MCF 10A (cell line): ENCODE results near the gene DOP1B. TPM values are rescaled to one million over a fixed set of nuclear protein-coding genes. Genes with fewer than 3 reads are reported as not detected.
"Not testable (repeated sequence)": the region's sequence is repeated elsewhere in the genome, so short reads cannot be mapped to it uniquely, and the experiment has no call there.

Experiments used
- BruUV-seq: library from RNA; stranded (reverse); fragments of 400-500 nt; replicated peaks from 2 replicates; lab custom pipeline; 2021; lab: Mats Ljungman, UMichigan
- CTCF ChIA-PET: fragments of 300-600 bp; sonication (Branson Sonifier 250); formaldehyde crosslinking; extraction: SDS; loops from one replicate; lab custom pipeline; 2021; ENCODE audit warnings: antibody characterized with exemption, inconsistent platforms; lab: Yijun Ruan, JAX
- POLR2A ChIA-PET: fragments of 300-600, 350-650 bp; sonication (Branson Sonifier 250); formaldehyde crosslinking; extraction: SDS; loops from one replicate; lab custom pipeline; 2020; ENCODE audit warnings: antibody characterized with exemption, inconsistent platforms; lab: Yijun Ruan, JAX
- DNase-seq: peaks from one replicate; pipeline ENCODE4 v3.0.0-alpha.2; 2018; ENCODE audit not compliant: unreplicated experiment
- H3K27ac Mint-ChIP-seq: one replicate; pipeline ENCODE4 v1.8.0; 2022; ENCODE audit warnings: mild to moderate bottlenecking, low read depth, mixed read lengths; ENCODE audit not compliant: unreplicated experiment
- H3K27me3 Mint-ChIP-seq: one replicate; pipeline ENCODE4 v1.8.0; 2022; ENCODE audit warnings: mixed read lengths; ENCODE audit not compliant: insufficient read depth, unreplicated experiment
- H3K36me3 Mint-ChIP-seq: one replicate; pipeline ENCODE4 v1.8.0; 2022; ENCODE audit warnings: mild to moderate bottlenecking, moderate library complexity, mixed read lengths; ENCODE audit not compliant: insufficient read depth, unreplicated experiment
- H3K4me1 Mint-ChIP-seq: one replicate; pipeline ENCODE4 v1.8.0; 2022; ENCODE audit warnings: mixed read lengths; ENCODE audit not compliant: insufficient read depth, unreplicated experiment
- H3K4me3 Mint-ChIP-seq: one replicate; pipeline ENCODE4 v1.8.0; 2022; ENCODE audit warnings: mild to moderate bottlenecking, moderate library complexity, mixed read lengths; ENCODE audit not compliant: unreplicated experiment
- H3K9me3 Mint-ChIP-seq: one replicate; pipeline ENCODE4 v1.8.0; 2022; ENCODE audit warnings: mixed read lengths; ENCODE audit not compliant: unreplicated experiment
- CTCF ChIP-seq: fragments of 200-600 bp; IDR thresholded peaks from one replicate; pipeline ENCODE4 v1.8.0; 2022; ENCODE audit warnings: antibody characterized with exemption, mild to moderate bottlenecking; ENCODE audit not compliant: unreplicated experiment
- intact Hi-C: fragments of 100-400 bp; cut with micrococcal nuclease; formaldehyde crosslinking; loops from 2 replicates; pipeline ENCODE4 v1.14.1; 2022
- total RNA-seq: library from RNA; stranded (reverse); gene quantifications from 2 replicates; pipeline ENCODE4 v1.2.3, GENCODE V29; 2022

The DOP1B gene
- total RNA-seq, 1 experiment from 2014 or later = 7.6 TPM

DNA sequence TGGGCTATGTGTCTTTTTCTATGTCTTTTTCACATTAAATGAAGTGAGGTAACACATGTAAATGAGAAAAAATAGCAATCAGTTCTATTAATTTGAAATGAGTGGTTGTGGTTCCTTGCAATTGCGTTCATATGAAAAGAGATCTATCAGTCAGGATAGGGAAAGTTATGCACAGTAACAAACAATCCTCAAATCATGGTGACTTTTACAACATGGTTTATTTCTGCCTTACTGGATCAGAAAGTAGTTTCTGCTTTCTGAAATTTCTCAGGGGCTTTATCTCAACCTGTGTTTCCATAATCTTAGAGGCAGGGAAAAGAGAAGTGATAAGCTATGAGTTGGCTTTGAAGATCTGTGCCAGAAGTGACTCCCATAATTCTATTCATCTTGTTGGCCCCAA is 39.0 kb downstream of the DOP1B start:
- no peaks in the 10 kb centered on the region for H3K27me3 Mint-ChIP-seq
- no peak for TF ChIP-seq CTCF
- no peak for DNase-seq
- peaks cover 5% of the 10 kb centered on the region for H3K4me1 Mint-ChIP-seq
- no peak overlapping the region for H3K27ac Mint-ChIP-seq
- ChIA-PET POLR2A (interaction anchor here (0.6 to 1.5 kb wide), 2 partner anchors 16 to 44 kb away, joined by 3 to 4 read pairs; no protein-coding TSS in a partner anchor), CTCF (interaction anchor here (1.6 kb wide), 1 partner anchor 14 kb away, joined by 6 read pairs; no protein-coding TSS in a partner anchor)
- H3K36me3 Mint-ChIP-seq = no peaks in the 10 kb centered on the region
- intact Hi-C loops = no loop called here
- no TSS peak for BruUV-seq
- no peak overlapping the region for H3K4me3 Mint-ChIP-seq
- H3K9me3 Mint-ChIP-seq = no peaks in the 10 kb centered on the region

GRCh38 chr21:36199021-36199420 is 42.4 kb downstream of the DOP1B start:
- no TSS peak for BruUV-seq
- H3K4me3 Mint-ChIP-seq = no peak overlapping the region
- no peaks in the 10 kb centered on the region for H3K27me3 Mint-ChIP-seq
- POLR2A ChIA-PET = no interaction called here
- TF ChIP-seq CTCF = no peak
- H3K9me3 Mint-ChIP-seq = no peaks in the 10 kb centered on the region
- CTCF ChIA-PET = interaction anchor here (1.1 kb wide), 1 partner anchor 121 kb away, joined by 4 read pairs; the partner anchor contains the start of gene MORC3
- H3K27ac Mint-ChIP-seq = no peak overlapping the region
- intact Hi-C loops = no loop called here
- no peaks in the 10 kb centered on the region for H3K36me3 Mint-ChIP-seq
- no peak for DNase-seq
- H3K4me1 Mint-ChIP-seq = peaks cover 17% of the 10 kb centered on the region

DNA sequence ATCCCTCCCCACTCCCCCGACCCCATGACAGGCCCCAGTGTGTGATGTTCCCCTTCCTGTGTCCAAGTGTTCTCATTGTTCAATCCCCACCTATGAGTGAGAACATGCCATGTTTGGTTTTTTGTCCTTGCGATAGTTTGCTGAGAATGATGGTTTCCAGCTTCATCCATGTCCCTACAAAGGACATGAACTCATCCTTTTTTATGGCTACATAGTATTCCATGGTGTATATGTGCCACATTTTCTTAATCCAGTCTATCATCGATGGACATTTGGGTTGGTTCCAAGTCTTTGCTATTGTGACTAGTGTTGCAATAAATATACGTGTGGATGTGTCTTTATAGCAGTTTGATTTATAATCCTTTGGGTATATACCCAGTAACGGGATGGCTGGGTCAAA is 43.0 kb downstream of the DOP1B start:
- H3K4me3 Mint-ChIP-seq, BruUV-seq, H3K27me3 Mint-ChIP-seq, H3K36me3 Mint-ChIP-seq, POLR2A ChIA-PET, intact Hi-C loops, H3K27ac Mint-ChIP-seq, DNase-seq, H3K9me3 Mint-ChIP-seq: not testable (repeated sequence)
- CTCF ChIA-PET = interaction anchor here (1.1 kb wide), 1 partner anchor 120 kb away, joined by 4 read pairs; the partner anchor contains the start of gene MORC3
- peaks cover 19% of the 10 kb centered on the region for H3K4me1 Mint-ChIP-seq

GRCh38 chr21:36200081-36200561 is 43.5 kb downstream of the DOP1B start:
- no peak for TF ChIP-seq CTCF
- CTCF ChIA-PET = interaction anchor here (0.6 kb wide), 1 partner anchor 611 kb away, joined by 3 read pairs; no protein-coding TSS in a partner anchor
- intact Hi-C loops = no loop called here
- H3K4me1 Mint-ChIP-seq = peaks cover 19% of the 10 kb centered on the region
- no peaks in the 10 kb centered on the region for H3K9me3 Mint-ChIP-seq
- no TSS peak for BruUV-seq
- no peak overlapping the region for H3K4me3 Mint-ChIP-seq
- DNase-seq = no peak
- H3K27ac Mint-ChIP-seq = no peak overlapping the region
- POLR2A ChIA-PET = interaction anchor here (0.7 kb wide), 1 partner anchor 203 kb away, joined by 4 read pairs; no protein-coding TSS in a partner anchor
- H3K36me3 Mint-ChIP-seq = no peaks in the 10 kb centered on the region
- H3K27me3 Mint-ChIP-seq = no peaks in the 10 kb centered on the region
